Fibroblast of peridontal ligament (primary cell): Measurements from ENCODE around the gene PDE4D.
"Not testable (repeated sequence)": the region's sequence is repeated elsewhere in the genome, so short reads cannot be mapped to it uniquely, and the experiment has no call there.

Experiments
- DNase-seq: peaks from one replicate; pipeline ENCODE4 v3.0.0-alpha.2; 2010; ENCODE audit errors: extremely low read depth

The PDE4D gene

GRCh38 chr5:59583151-59583809 is 310.2 kb downstream of the PDE4D start:
- DNase-seq: no peak

- DNase-seq: no peak
Measured at GRCh38 chr5:59582746-59583145, 310.8 kb downstream of the PDE4D start.

- no peak for DNase-seq
Measured at GRCh38 chr5:59579824-59580167, 313.7 kb downstream of the PDE4D start.

- DNase-seq: no peak
Measured at GRCh38 chr5:59579101-59579823, 314.3 kb downstream of the PDE4D start.

GRCh38 chr5:59577485-59577884 is 316.0 kb downstream of the PDE4D start:
- no peak for DNase-seq

- DNase-seq: no peak
Measured at GRCh38 chr5:59575648-59576445, 317.7 kb downstream of the PDE4D start.

GRCh38 chr5:59573509-59573908 is 320.0 kb downstream of the PDE4D start:
- DNase-seq: not testable (repeated sequence)

GRCh38 chr5:59571067-59571466 is 322.5 kb downstream of the PDE4D start:
- no peak for DNase-seq

GRCh38 chr5:59569608-59570334 is 323.8 kb downstream of the PDE4D start:
- no peak for DNase-seq

- no peak for DNase-seq
Measured at GRCh38 chr5:59569158-59569557, 324.4 kb downstream of the PDE4D start.

GRCh38 chr5:59568161-59568560 is 325.4 kb downstream of the PDE4D start:
- DNase-seq: no peak

- DNase-seq: no peak
Measured at GRCh38 chr5:59565551-59565950, 328.0 kb downstream of the PDE4D start.

- DNase-seq: no peak
Measured at GRCh38 chr5:59564895-59565294, 328.6 kb downstream of the PDE4D start.

GRCh38 chr5:59562756-59563389 is 330.7 kb downstream of the PDE4D start:
- no peak for DNase-seq

GRCh38 chr5:59560553-59560952 is 333.0 kb downstream of the PDE4D start:
- DNase-seq: no peak

GRCh38 chr5:59559847-59560246 is 333.7 kb downstream of the PDE4D start:
- no peak for DNase-seq

- no peak for DNase-seq
Measured at GRCh38 chr5:59559323-59559722, 334.2 kb downstream of the PDE4D start.

- no peak for DNase-seq
Measured at GRCh38 chr5:59558501-59558900, 335.0 kb downstream of the PDE4D start.

GRCh38 chr5:59557572-59557971 is 336.0 kb downstream of the PDE4D start:
- no peak for DNase-seq

GRCh38 chr5:59555596-59555995 is 337.9 kb downstream of the PDE4D start:
- no peak for DNase-seq

- no peak for DNase-seq
Measured at GRCh38 chr5:59554501-59554900, 339.0 kb downstream of the PDE4D start.

- DNase-seq: no peak
Measured at GRCh38 chr5:59553992-59554391, 339.5 kb downstream of the PDE4D start.
